Keratinocyte (primary cell): ENCODE measurements around the gene CADM2. TPM values are rescaled to one million over a fixed set of nuclear protein-coding genes. Genes with fewer than 3 reads are reported as not detected.

Experiments used
- DNase-seq: peaks from one replicate; pipeline ENCODE4 v3.0.0-alpha.2; 2011; ENCODE audit warnings: low read depth, missing footprints, low spot score
- FAIRE-seq: peaks from 2 replicates; lab custom pipeline; 2011; peaks lifted over from hg19 to GRCh38; lab: Jason Lieb, UNC
- H2AFZ ChIP-seq: 2 replicates; pipeline ENCODE4 v1.6.0; 2012; ENCODE audit warnings: low read length, control low read depth, inconsistent platforms; ENCODE audit not compliant: control insufficient read depth
- H3K27ac ChIP-seq: 2 replicates; pipeline ENCODE4 v1.5.1; 2011; ENCODE audit warnings: low read length; ENCODE audit not compliant: control insufficient read depth, insufficient read depth
- H3K27me3 ChIP-seq: 3 replicates; pipeline ENCODE4 v1.6.0; 2011; ENCODE audit warnings: low read length; ENCODE audit not compliant: control insufficient read depth, insufficient read depth; ENCODE audit errors: extremely low read depth
- H3K36me3 ChIP-seq, 2 experiments: 2 replicates in 1 of 2; 3 replicates in 1 of 2; pipeline ENCODE4 v1.5.1; 2011; ENCODE audit warnings: low read length in 2 of 2, mild to moderate bottlenecking in 1 of 2; ENCODE audit not compliant: control insufficient read depth in 2 of 2, insufficient read depth in 2 of 2; ENCODE audit errors: extremely low read depth in 1 of 2
- H3K4me1 ChIP-seq: 3 replicates; pipeline ENCODE4 v1.5.1; 2011; ENCODE audit warnings: low read length; ENCODE audit not compliant: control insufficient read depth, insufficient read depth; ENCODE audit errors: extremely low read depth
- H3K4me2 ChIP-seq: 3 replicates; pipeline ENCODE4 v1.6.0; 2011; ENCODE audit warnings: low read depth, low read length; ENCODE audit not compliant: control insufficient read depth, insufficient read depth; ENCODE audit errors: extremely low read depth
- H3K4me3 ChIP-seq, 3 experiments: fragments of 200-600 bp in 1 of 3; sonication (generic) in 1 of 3; 2 replicates in 2 of 3; 3 replicates in 1 of 3; pipeline ENCODE4 v1.5.1; 2011 to 2016; ENCODE audit warnings: low read length in 3 of 3, mild to moderate bottlenecking in 3 of 3, control low read depth in 2 of 3, inconsistent platforms in 1 of 3, low read depth in 1 of 3, mixed read lengths in 1 of 3, mixed run types in 1 of 3, moderate library complexity in 1 of 3; ENCODE audit not compliant: control insufficient read depth in 2 of 3, insufficient read depth in 2 of 3; ENCODE audit errors: extremely low read depth in 1 of 3
- H3K79me2 ChIP-seq: 2 replicates; pipeline ENCODE4 v1.6.0; 2012; ENCODE audit warnings: low read length; ENCODE audit not compliant: control insufficient read depth, insufficient read depth
- H3K9ac ChIP-seq: 3 replicates; pipeline ENCODE4 v1.6.0; 2011; ENCODE audit warnings: low read length; ENCODE audit not compliant: control insufficient read depth, insufficient read depth; ENCODE audit errors: extremely low read depth
- H3K9me1 ChIP-seq: 3 replicates; pipeline ENCODE4 v1.6.0; 2011; ENCODE audit warnings: low read length; ENCODE audit not compliant: control insufficient read depth, insufficient read depth; ENCODE audit errors: extremely low read depth
- H3K9me3 ChIP-seq: 2 replicates; pipeline ENCODE4 v1.5.1; 2012; ENCODE audit warnings: low read depth, low read length; ENCODE audit not compliant: control insufficient read depth
- H4K20me1 ChIP-seq: 3 replicates; pipeline ENCODE4 v1.6.0; 2011; ENCODE audit warnings: low read length; ENCODE audit not compliant: control insufficient read depth, insufficient read depth; ENCODE audit errors: extremely low read depth
- CTCF ChIP-seq, 3 experiments: IDR thresholded peaks in 1 of 3; conservative IDR thresholded peaks in 1 of 3; optimal IDR thresholded peaks in 1 of 3; 2 replicates in 2 of 3; 3 replicates in 1 of 3; pipeline versions ENCODE3 to v1.5.1; 2011; ENCODE audit warnings: low read length in 3 of 3, mild to moderate bottlenecking in 3 of 3, moderate library complexity in 2 of 3, control low read depth in 1 of 3, inconsistent platforms in 1 of 3; ENCODE audit not compliant: insufficient read depth in 2 of 3; ENCODE audit errors: extremely low read depth in 1 of 3
- EZH2 ChIP-seq: IDR thresholded peaks from one replicate; pipeline ENCODE4 v1.6.1; 2012; ENCODE audit warnings: inconsistent platforms, mild to moderate bottlenecking, low read length, moderate library complexity
- dilution Hi-C: fragments of 300-500 bp; cut with MboI; formaldehyde crosslinking; loops from one replicate; pipeline ENCODE4 v1.7.0; 2020; ENCODE audit warnings: low sequenced_read_pairs; ENCODE audit not compliant: extremely low pct_ligation_motif_present
- polyA plus RNA-seq, 5 experiments: library from polyadenylated mRNA; depleted of rRNA in 3 of 5; stranded (reverse) in 3 of 5; stranded (forward) in 1 of 5; unstranded in 1 of 5; fragments of >200 nt; gene quantifications; 1 replicate in 1 of 5; 2 replicates in 3 of 5; 3 replicates in 1 of 5; pipeline versions ENCODE4 v1.2.1 to v1.2.3, GENCODE V29; 2011 to 2012; ENCODE audit warnings: missing spikeins in 2 of 5, low read depth in 1 of 5, low replicate concordance in 1 of 5

The CADM2 gene
- polyA plus RNA-seq, 1 donor (not counting 4 experiments of a cell fraction or from before 2014, with no cell fraction given) = not detected

GRCh38 chr3:85474241-85474640 is 515.5 kb downstream of the CADM2 start:
- no peak overlapping the region for H3K4me3 ChIP-seq
- H3K9ac ChIP-seq = no peak overlapping the region
- H3K9me1 ChIP-seq = no peaks in the 10 kb centered on the region
- H3K27me3 ChIP-seq = no peaks in the 10 kb centered on the region
- DNase-seq = no peak
- H3K27ac ChIP-seq = no peak overlapping the region
- no peak for FAIRE-seq
- no peak overlapping the region for H3K4me2 ChIP-seq
- no peak overlapping the region for H2AFZ ChIP-seq
- no peak for TF ChIP-seq CTCF (optimal IDR thresholded peaks at IDR 0.05 in 1 of 3, IDR thresholded peaks at IDR 0.05 in 1 of 3, conservative IDR thresholded peaks at IDR 0.05 in 1 of 3; ENCODE audit: extremely low read depth in 1 of 3, insufficient read depth in 2 of 3, low read length in 3 of 3)
- no peak for TF ChIP-seq EZH2
- H3K79me2 ChIP-seq = no peaks in the 10 kb centered on the region
- no peaks in the 10 kb centered on the region for H3K36me3 ChIP-seq
- H3K9me3 ChIP-seq = no peaks in the 10 kb centered on the region
- no peaks in the 10 kb centered on the region for H3K4me1 ChIP-seq
- dilution Hi-C loops = no loop called here
- no peaks in the 10 kb centered on the region for H4K20me1 ChIP-seq

GRCh38 chr3:85475346-85475745 is 516.6 kb downstream of the CADM2 start:
- no peaks in the 10 kb centered on the region for H3K27me3 ChIP-seq
- TF ChIP-seq CTCF (optimal IDR thresholded peaks at IDR 0.05 in 1 of 3, IDR thresholded peaks at IDR 0.05 in 1 of 3, conservative IDR thresholded peaks at IDR 0.05 in 1 of 3; ENCODE audit: extremely low read depth in 1 of 3, insufficient read depth in 2 of 3, low read length in 3 of 3) (no peak), EZH2 (no peak)
- no peak overlapping the region for H3K9ac ChIP-seq
- dilution Hi-C loops = no loop called here
- DNase-seq (no peak), FAIRE-seq (no peak)
- H3K4me2 ChIP-seq = no peak overlapping the region
- no peak overlapping the region for H2AFZ ChIP-seq
- no peaks in the 10 kb centered on the region for H3K79me2 ChIP-seq
- no peaks in the 10 kb centered on the region for H4K20me1 ChIP-seq
- no peaks in the 10 kb centered on the region for H3K9me1 ChIP-seq
- H3K27ac ChIP-seq = no peak overlapping the region
- no peaks in the 10 kb centered on the region for H3K36me3 ChIP-seq
- H3K4me1 ChIP-seq = no peaks in the 10 kb centered on the region
- no peak overlapping the region for H3K4me3 ChIP-seq
- H3K9me3 ChIP-seq = no peaks in the 10 kb centered on the region
